ENCODE measurements around the gene TEX35. TPM values are rescaled to one million over a fixed set of nuclear protein-coding genes. Genes with fewer than 3 reads are reported as not detected.

The TEX35 gene
- total and polyA plus RNA-seq, 5 donors: 0.20 to 0.49 (median 0.25) TPM; not detected in 1

DNA sequence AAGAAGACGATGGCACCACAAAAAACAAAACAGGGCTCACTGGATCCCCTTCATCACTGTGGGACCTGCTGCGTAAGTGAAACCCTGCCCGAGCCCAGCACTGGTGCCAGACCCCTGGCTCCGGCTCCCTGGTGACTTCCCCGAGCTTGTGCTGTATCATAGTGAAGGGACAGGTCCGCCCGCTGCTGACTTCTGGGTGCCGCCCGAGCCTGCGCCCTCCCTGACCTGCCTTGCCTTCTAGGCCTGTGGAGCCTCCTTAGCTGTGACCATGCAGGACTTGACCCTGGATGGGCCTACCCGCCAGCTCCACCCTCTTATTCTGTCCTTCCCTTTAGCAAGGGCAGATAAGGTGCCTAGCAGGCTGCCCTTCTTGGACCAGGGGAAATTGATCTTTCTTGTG lies 7.9 kb downstream of the TEX35 start:
- intact Hi-C loops (cut with DNase I): no loop called here
- H3K27ac ChIP-seq (ENCODE audit: low read length): no peak overlapping the region
- 96% methylated on average over 11 of the region's 11 CpGs for WGBS

DNA sequence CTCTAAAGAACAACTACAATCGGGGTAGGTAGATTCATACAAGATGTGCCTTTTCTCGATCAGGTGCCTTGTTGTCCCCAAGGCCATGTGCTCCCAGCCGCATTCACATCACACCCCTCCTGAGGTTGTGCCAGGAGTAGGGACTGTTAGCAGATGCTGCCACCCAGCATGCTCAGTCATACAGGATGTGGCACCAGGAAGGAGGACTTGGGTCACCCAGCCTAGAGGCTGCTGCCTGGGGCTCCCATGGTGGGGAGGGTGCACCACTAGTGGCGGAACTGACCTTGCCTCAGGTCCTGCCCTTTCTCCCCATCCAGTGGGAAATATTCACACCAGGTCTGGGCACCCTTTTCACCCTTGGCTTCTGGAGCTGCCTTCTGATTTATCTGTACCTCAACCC lies 8.3 kb downstream of the TEX35 start:
- Histone ChIP-seq H3K4me3 (ENCODE audit: low read length) (no peak overlapping the region), H3K4me1 (ENCODE audit: control insufficient read depth, insufficient read depth, low read length) (no peaks in the 10 kb centered on the region), H3K27me3 (ENCODE audit: control insufficient read depth, insufficient read depth) (no peaks in the 10 kb centered on the region), H3K27ac (ENCODE audit: low read length) (no peak overlapping the region), H3K9me3 (ENCODE audit: control insufficient read depth, low read length) (no peaks in the 10 kb centered on the region)
- ATAC-seq (peak in 1 of 2 donors; percentile 26), DNase-seq (no peak)
- WGBS: 97% methylated on average over 4 of the region's 4 CpGs
- intact Hi-C loops (cut with DNase I): no loop called here

More for the DNA sequence above, 7.9 kb downstream of the TEX35 start:
- DNase-seq (no peak), ATAC-seq (no peak)
- Histone ChIP-seq H3K4me3 (ENCODE audit: low read length) (no peak overlapping the region), H3K27me3 (ENCODE audit: control insufficient read depth, insufficient read depth) (no peaks in the 10 kb centered on the region), H3K4me1 (ENCODE audit: control insufficient read depth, insufficient read depth, low read length) (no peaks in the 10 kb centered on the region), H3K9me3 (ENCODE audit: control insufficient read depth, low read length) (no peaks in the 10 kb centered on the region)

DNA sequence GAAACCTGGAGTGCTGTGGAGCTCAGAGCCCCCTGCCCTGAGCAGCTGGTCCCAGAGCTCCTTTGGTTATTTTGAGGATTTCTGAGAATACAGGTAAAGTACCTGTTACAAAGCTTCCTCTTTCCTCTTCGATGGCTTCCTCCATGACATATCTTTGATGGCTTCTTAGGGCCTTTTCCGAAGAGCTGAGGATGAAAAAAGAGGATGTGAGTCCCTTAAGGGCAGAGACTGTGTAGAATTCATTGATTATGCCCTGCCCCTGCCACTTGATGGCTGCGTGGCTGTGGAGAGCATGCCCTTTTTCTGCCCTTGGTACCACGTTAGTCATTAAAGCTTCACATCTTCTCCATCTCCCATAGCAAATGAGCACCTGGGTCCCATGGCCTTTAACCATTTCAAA lies 14.2 kb downstream of the TEX35 start:
- DNase-seq: no peak
- Histone ChIP-seq H3K27me3 (ENCODE audit: control insufficient read depth, insufficient read depth) (no peaks in the 10 kb centered on the region), H3K27ac (ENCODE audit: low read length) (no peak overlapping the region), H3K4me3 (ENCODE audit: low read length) (no peak overlapping the region), H3K9me3 (ENCODE audit: control insufficient read depth, low read length) (no peaks in the 10 kb centered on the region), H3K4me1 (ENCODE audit: control insufficient read depth, insufficient read depth, low read length) (no peaks in the 10 kb centered on the region)
- intact Hi-C loops (cut with DNase I): no loop called here
- WGBS: 89% methylated on average over 4 of the region's 4 CpGs
- ATAC-seq: no peak

DNA sequence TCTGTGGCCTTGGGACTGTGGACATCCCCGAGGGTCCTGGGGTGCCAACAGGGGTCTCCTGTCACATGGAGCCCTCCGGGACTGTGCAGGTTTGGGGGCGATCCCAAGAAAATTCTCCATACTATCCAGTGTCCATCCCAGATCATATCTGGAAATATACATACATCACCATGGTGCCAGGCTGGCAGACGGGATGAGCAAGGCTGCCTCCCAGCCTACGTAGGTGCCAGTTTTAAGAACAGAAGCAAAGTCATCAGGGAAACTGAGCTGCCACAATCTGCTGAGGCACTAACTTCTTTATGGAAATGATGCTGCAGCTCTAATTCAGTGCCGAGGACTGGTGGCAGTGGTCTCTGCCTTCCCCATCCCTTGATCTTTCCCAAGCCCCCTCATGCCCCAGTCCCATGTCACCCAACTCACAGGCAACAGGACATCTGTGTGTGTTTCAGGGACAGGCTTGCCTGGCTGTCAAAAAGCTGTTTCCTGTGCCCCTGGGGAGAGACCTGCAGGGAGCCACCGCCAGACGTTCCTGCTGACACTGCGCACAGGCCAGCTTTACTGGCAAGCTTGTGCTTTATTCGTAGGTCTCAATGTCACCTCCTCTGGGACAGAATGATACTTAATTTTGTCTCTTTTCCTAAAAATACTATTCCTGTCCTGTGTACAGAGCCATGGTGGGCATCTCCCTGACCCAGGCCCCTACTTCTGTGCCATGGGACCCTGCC lies 15.5 kb downstream of the TEX35 start:
- Histone ChIP-seq H3K27me3 (ENCODE audit: control insufficient read depth, insufficient read depth) (no peaks in the 10 kb centered on the region), H3K4me1 (ENCODE audit: control insufficient read depth, insufficient read depth, low read length) (no peaks in the 10 kb centered on the region), H3K27ac (ENCODE audit: low read length) (no peak overlapping the region), H3K4me3 (ENCODE audit: low read length) (no peak overlapping the region), H3K9me3 (ENCODE audit: control insufficient read depth, low read length) (no peaks in the 10 kb centered on the region)
- intact Hi-C loops (cut with DNase I): no loop called here
- WGBS: 80% methylated on average over 10 of the region's 10 CpGs
- ATAC-seq: no peak
- DNase-seq: no peak

- no peak overlapping the region for H3K4me3 ChIP-seq (ENCODE audit: low read length)
- no peaks in the 10 kb centered on the region for H3K27me3 ChIP-seq (ENCODE audit: control insufficient read depth, insufficient read depth)
- no peaks in the 10 kb centered on the region for H3K9me3 ChIP-seq (ENCODE audit: control insufficient read depth, low read length)
- 66% methylated on average over 4 of the region's 4 CpGs for WGBS
- ATAC-seq (no peak), DNase-seq (no peak)
- intact Hi-C loops (cut with DNase I): no loop called here
- no peaks in the 10 kb centered on the region for H3K4me1 ChIP-seq (ENCODE audit: control insufficient read depth, insufficient read depth, low read length)
- no peak overlapping the region for H3K27ac ChIP-seq (ENCODE audit: low read length)
Measured at GRCh38 chr1:178528953-178529335, 16.0 kb downstream of the TEX35 start.

GRCh38 chr1:178529364-178530036 lies 16.6 kb downstream of the TEX35 start:
- DNase-seq (no peak), ATAC-seq (no peak)
- H3K27me3 ChIP-seq (ENCODE audit: control insufficient read depth, insufficient read depth): no peaks in the 10 kb centered on the region
- no peak overlapping the region for H3K4me3 ChIP-seq (ENCODE audit: low read length)
- WGBS: 92% methylated on average over 8 of the region's 8 CpGs
- intact Hi-C loops (cut with DNase I): loop anchor here in 2 of 4 donors (5.0 to 10.0 kb wide), 2 partner anchors 473 to 485 kb away; no protein-coding TSS in a partner anchor
- H3K9me3 ChIP-seq (ENCODE audit: control insufficient read depth, low read length): no peaks in the 10 kb centered on the region
- no peak overlapping the region for H3K27ac ChIP-seq (ENCODE audit: low read length)
- no peaks in the 10 kb centered on the region for H3K4me1 ChIP-seq (ENCODE audit: control insufficient read depth, insufficient read depth, low read length)

- Histone ChIP-seq H3K27ac (ENCODE audit: low read length) (no peak overlapping the region), H3K9me3 (ENCODE audit: control insufficient read depth, low read length) (no peaks in the 10 kb centered on the region), H3K27me3 (ENCODE audit: control insufficient read depth, insufficient read depth) (no peaks in the 10 kb centered on the region), H3K4me1 (ENCODE audit: control insufficient read depth, insufficient read depth, low read length) (no peaks in the 10 kb centered on the region), H3K4me3 (ENCODE audit: low read length) (no peak overlapping the region)
- 67% methylated on average over 2 of the region's 2 CpGs for WGBS
- DNase-seq: peak in 2 of 3 donors; percentile 36 to 54
- intact Hi-C loops (cut with DNase I): loop anchor here in 2 of 4 donors (5.0 to 10.0 kb wide), 2 partner anchors 472 to 485 kb away; no protein-coding TSS in a partner anchor
- peak in 1 of 2 donors; percentile 53 for ATAC-seq
Measured at GRCh38 chr1:178530037-178530402, 17.1 kb downstream of the TEX35 start.

GRCh38 chr1:178530502-178530901 lies 17.6 kb downstream of the TEX35 start:
- no peak for DNase-seq
- Histone ChIP-seq H3K4me3 (ENCODE audit: low read length) (no peak overlapping the region), H3K27me3 (ENCODE audit: control insufficient read depth, insufficient read depth) (no peaks in the 10 kb centered on the region), H3K27ac (ENCODE audit: low read length) (no peak overlapping the region), H3K4me1 (ENCODE audit: control insufficient read depth, insufficient read depth, low read length) (no peaks in the 10 kb centered on the region), H3K9me3 (ENCODE audit: control insufficient read depth, low read length) (no peaks in the 10 kb centered on the region)
- no peak for ATAC-seq
- WGBS: 86% methylated on average over 3 of the region's 3 CpGs
- intact Hi-C loops (cut with DNase I): loop anchor here in 2 of 4 donors (5.0 to 10.0 kb wide), 2 partner anchors 472 to 484 kb away; no protein-coding TSS in a partner anchor

DNA sequence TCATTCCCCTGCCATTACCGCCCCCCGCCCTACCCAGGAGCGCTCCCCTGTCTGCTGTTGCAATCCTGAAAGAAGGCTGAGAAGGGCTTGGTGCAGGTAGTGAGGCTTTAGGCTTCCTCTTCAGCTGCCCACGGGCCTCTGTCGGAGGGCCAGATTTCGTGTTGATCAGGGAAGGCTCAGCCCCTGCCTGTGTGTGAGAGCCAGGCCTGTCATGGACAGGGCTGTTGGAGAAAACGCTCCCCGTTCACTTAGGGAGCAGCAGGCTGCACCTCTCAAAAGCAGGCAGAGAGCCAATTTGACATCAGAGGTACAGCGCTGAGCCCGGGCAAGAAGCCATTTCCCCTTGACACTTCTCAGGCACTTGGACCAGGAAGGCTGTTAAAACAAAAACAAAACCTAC lies 19.0 kb downstream of the TEX35 start:
- no peaks in the 10 kb centered on the region for H3K27me3 ChIP-seq (ENCODE audit: control insufficient read depth, insufficient read depth)
- no peak overlapping the region for H3K27ac ChIP-seq (ENCODE audit: low read length)
- ATAC-seq (peak in 1 of 2 donors; percentile 32), DNase-seq (peak in 1 of 3 donors; percentile 49)
- no peaks in the 10 kb centered on the region for H3K9me3 ChIP-seq (ENCODE audit: control insufficient read depth, low read length)
- 45% methylated on average over 10 of the region's 10 CpGs for WGBS
- peaks cover 5% of the 10 kb centered on the region for H3K4me1 ChIP-seq (ENCODE audit: control insufficient read depth, insufficient read depth, low read length)
- intact Hi-C loops (cut with DNase I): loop anchor here in 2 of 4 donors (5.0 to 10.0 kb wide), 2 partner anchors 470 to 483 kb away; no protein-coding TSS in a partner anchor
- no peak overlapping the region for H3K4me3 ChIP-seq (ENCODE audit: low read length)

GRCh38 chr1:178532392-178532791 lies 19.5 kb downstream of the TEX35 start:
- peak; percentile 65 to 67 for ATAC-seq
- H3K9me3 ChIP-seq (ENCODE audit: control insufficient read depth, low read length): no peaks in the 10 kb centered on the region
- no peaks in the 10 kb centered on the region for H3K27me3 ChIP-seq (ENCODE audit: control insufficient read depth, insufficient read depth)
- no peak overlapping the region for H3K27ac ChIP-seq (ENCODE audit: low read length)
- intact Hi-C loops (cut with DNase I): loop anchor here in 2 of 4 donors (5.0 to 10.0 kb wide), 2 partner anchors 470 to 482 kb away; no protein-coding TSS in a partner anchor
- H3K4me3 ChIP-seq (ENCODE audit: low read length): no peak overlapping the region
- DNase-seq: peak; percentile 80 to 93 (median 93)
- WGBS: 18% methylated on average over 13 of the region's 13 CpGs
- peaks cover 9% of the 10 kb centered on the region for H3K4me1 ChIP-seq (ENCODE audit: control insufficient read depth, insufficient read depth, low read length)

Data from right cardiac atrium (tissue), 5 donors.